Liver (tissue), 9 donors: ENCODE data around the gene CCDC136. TPM values are rescaled to one million over a fixed set of nuclear protein-coding genes. Genes with fewer than 3 reads are reported as not detected.

Source experiments
- DNase-seq: peaks from one replicate; pipeline ENCODE4 v3.0.0-alpha.2; 2017; ENCODE audit warnings: low spot score
- H3K27ac ChIP-seq, 2 donors: one replicate each; pipeline ENCODE4 v1.7.0; 2013; ENCODE audit warnings: inconsistent platforms in 2 of 2, low read length in 2 of 2, control low read depth in 1 of 2, low read depth in 1 of 2, mild to moderate bottlenecking in 1 of 2
- H3K27me3 ChIP-seq, 4 donors: one replicate each; pipeline versions ENCODE4 v1.6.1 to v1.7.0; 2013; ENCODE audit warnings: low read length in 3 of 4, inconsistent platforms in 1 of 4, mild to moderate bottlenecking in 1 of 4, moderate library complexity in 1 of 4; ENCODE audit not compliant: control insufficient read depth in 4 of 4, insufficient read depth in 4 of 4
- H3K36me3 ChIP-seq, 4 donors: one replicate each; pipeline versions ENCODE4 v1.6.1 to v1.7.0; 2013; ENCODE audit warnings: low read length in 3 of 4, mild to moderate bottlenecking in 3 of 4, low read depth in 1 of 4, moderate library complexity in 1 of 4; ENCODE audit not compliant: control insufficient read depth in 4 of 4, insufficient read depth in 3 of 4
- H3K4me1 ChIP-seq, 4 donors: one replicate each; pipeline versions ENCODE4 v1.6.1 to v1.7.0; 2013; ENCODE audit warnings: low read length in 3 of 4, mild to moderate bottlenecking in 3 of 4, moderate library complexity in 1 of 4; ENCODE audit not compliant: control insufficient read depth in 4 of 4, insufficient read depth in 4 of 4
- H3K4me3 ChIP-seq, 3 donors: one replicate each; pipeline versions ENCODE4 v1.6.1 to v1.7.0; 2013; ENCODE audit warnings: low read length in 3 of 3, control low read depth in 1 of 3, low read depth in 1 of 3, mild to moderate bottlenecking in 1 of 3
- H3K9ac ChIP-seq, 2 donors: one replicate each; pipeline ENCODE4 v1.7.0; 2013; ENCODE audit warnings: low read length in 2 of 2, mild to moderate bottlenecking in 2 of 2, moderate library complexity in 2 of 2, control low read depth in 1 of 2, low read depth in 1 of 2
- H3K9me3 ChIP-seq, 4 donors: one replicate each; pipeline versions ENCODE4 v1.6.1 to v1.7.0; 2013; ENCODE audit warnings: low read length in 3 of 4; ENCODE audit not compliant: control insufficient read depth in 4 of 4
- EGR1 ChIP-seq, 2 donors: IDR thresholded peaks; 2 replicates each; pipeline ENCODE4 v1.6.1; 2016 to 2018; ENCODE audit warnings: antibody characterized with exemption in 2 of 2, low read depth in 2 of 2
- FOXA1 ChIP-seq: IDR thresholded peaks from 2 replicates; pipeline ENCODE4 v1.6.1; 2016; ENCODE audit warnings: antibody characterized with exemption
- FOXA2 ChIP-seq: IDR thresholded peaks from 2 replicates; pipeline ENCODE4 v1.6.1; 2016; ENCODE audit warnings: antibody characterized with exemption
- GABPA ChIP-seq, 2 donors: IDR thresholded peaks in 1 of 2; conservative IDR thresholded peaks in 1 of 2; 2 replicates each; pipeline ENCODE4 v1.6.1; 2016; ENCODE audit warnings: antibody characterized with exemption in 2 of 2, mild to moderate bottlenecking in 1 of 2, moderate library complexity in 1 of 2
- HNF4A ChIP-seq, 2 donors: conservative IDR thresholded peaks; 2 replicates each; pipeline ENCODE4 v1.6.1; 2016; ENCODE audit warnings: antibody characterized with exemption in 2 of 2, mild to moderate bottlenecking in 2 of 2
- HNF4G ChIP-seq: IDR thresholded peaks from 2 replicates; pipeline ENCODE4 v1.6.1; 2016; ENCODE audit warnings: antibody characterized with exemption
- JUND ChIP-seq, 2 donors: IDR thresholded peaks; 2 replicates each; pipeline ENCODE4 v1.6.1; 2016; ENCODE audit warnings: antibody characterized with exemption in 2 of 2
- NR2F2 ChIP-seq: IDR thresholded peaks from 2 replicates; pipeline ENCODE4 v1.6.1; 2016; ENCODE audit warnings: antibody characterized with exemption
- RAD21 ChIP-seq, 2 donors: IDR thresholded peaks; 2 replicates each; pipeline ENCODE4 v1.6.1; 2016; ENCODE audit warnings: antibody characterized with exemption in 2 of 2, mild to moderate bottlenecking in 2 of 2
- RXRA ChIP-seq, 2 donors: IDR thresholded peaks; 2 replicates each; pipeline ENCODE4 v1.6.1; 2017 to 2018; ENCODE audit warnings: antibody characterized with exemption in 2 of 2, mild to moderate bottlenecking in 1 of 2
- SP1 ChIP-seq: IDR thresholded peaks from 2 replicates; pipeline ENCODE4 v1.6.1; 2018; ENCODE audit warnings: antibody characterized with exemption, mild to moderate bottlenecking
- TAF1 ChIP-seq: conservative IDR thresholded peaks from 2 replicates; pipeline ENCODE4 v1.6.1; 2016; ENCODE audit warnings: antibody characterized with exemption, mild to moderate bottlenecking
- YY1 ChIP-seq: IDR thresholded peaks from 2 replicates; pipeline ENCODE4 v1.6.1; 2016; ENCODE audit warnings: antibody characterized with exemption, mild to moderate bottlenecking
- WGBS: extraction: QIAGEN DNeasy Blood & Tissue Kit; methylation state at CpG from one replicate; pipeline ENCODE4 v1.1.7; 2013; 5-methylcytosine and 5-hydroxymethylcytosine counted together
- polyA plus RNA-seq, 2 donors: library from polyadenylated mRNA; stranded (reverse) in 1 of 2; unstranded in 1 of 2; fragments of 200-250 nt in 1 of 2; fragments of >200 nt in 1 of 2; fragmentation: Nextera tagmentation in 1 of 2; extraction: Ambion mirVana in 1 of 2; gene quantifications; one replicate each; pipeline versions ENCODE4 v1.2.1 to v1.2.3, GENCODE V29; 2013 to 2015
- total RNA-seq, 2 donors: library from RNA; depleted of rRNA; stranded (reverse); fragments of >200 nt; gene quantifications; one replicate each; pipeline ENCODE4 v1.2.3, GENCODE V29; 2014
- TF ChIP-seq, protein P1 (sequence below): fragments of 150-350 bp; IDR thresholded peaks from 2 replicates; pipeline ENCODE4 v1.5.1; 2017; ENCODE audit warnings: improper control_type of control experiment, low read depth, low read length; ENCODE audit not compliant: missing input control
- TF ChIP-seq, protein P2 (sequence below): IDR thresholded peaks from 2 replicates; pipeline ENCODE4 v1.6.1; 2016; ENCODE audit warnings: antibody characterized with exemption
- TF ChIP-seq, protein P3 (sequence below): IDR thresholded peaks from 2 replicates; pipeline ENCODE4 v1.6.1; 2016; ENCODE audit warnings: antibody characterized with exemption
- TF ChIP-seq, protein P4 (sequence below): IDR thresholded peaks from 2 replicates; pipeline ENCODE4 v1.6.1; 2016; ENCODE audit warnings: antibody characterized with exemption, mild to moderate bottlenecking
- TF ChIP-seq, protein P5 (sequence below): IDR thresholded peaks from 2 replicates; pipeline ENCODE4 v1.6.1; 2016; ENCODE audit warnings: antibody characterized with exemption
- donor health status: healthy.
- donor health status: healthy.
- donor health status: healthy.
- donor health status: healthy.
- donor health status: healthy.

The CCDC136 gene
- total and polyA plus RNA-seq, 4 donors, result 0.09 to 0.59 (median 0.22) TPM

DNA sequence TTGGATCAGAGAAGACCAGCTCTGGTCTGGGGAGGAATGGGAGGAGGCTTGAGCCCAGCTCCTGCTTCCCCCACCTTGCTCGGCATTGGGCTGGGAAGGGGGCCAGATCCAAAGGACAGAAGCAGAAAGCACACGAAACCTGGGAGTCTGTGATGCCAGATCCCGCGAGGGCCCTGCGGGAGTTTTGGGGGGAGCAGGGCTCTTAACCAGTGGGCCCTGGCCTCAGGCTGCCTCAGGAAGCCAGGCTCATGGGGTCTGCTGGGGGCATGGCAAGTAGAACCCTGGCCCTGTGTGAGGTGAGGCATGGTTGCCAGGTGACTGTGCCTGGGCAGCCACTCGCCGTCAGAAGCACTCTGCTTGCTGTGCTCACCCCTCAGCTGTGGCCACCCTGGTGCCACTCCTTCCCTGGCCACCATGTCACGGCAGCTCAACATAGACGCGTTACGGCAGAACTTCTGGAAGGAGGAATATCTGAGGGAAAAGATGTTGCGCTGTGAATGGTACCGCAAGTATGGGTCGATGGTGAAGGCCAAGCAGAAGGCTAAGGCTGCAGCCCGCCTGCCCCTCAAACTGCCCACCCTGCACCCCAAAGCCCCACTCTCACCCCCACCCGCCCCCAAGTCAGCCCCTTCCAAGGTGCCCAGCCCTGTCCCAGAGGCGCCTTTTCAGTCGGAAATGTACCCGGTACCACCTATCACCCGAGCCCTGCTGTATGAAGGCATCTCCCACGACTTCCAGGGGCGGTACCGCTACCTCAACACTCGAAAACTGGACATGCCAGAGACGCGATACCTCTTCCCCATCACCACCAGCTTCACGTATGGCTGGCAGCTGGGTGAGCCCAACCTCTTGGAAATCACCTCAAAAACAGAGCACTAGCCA lies 74.5 kb downstream of the CCDC136 start (continued):
- TF ChIP-seq, protein P1, sequence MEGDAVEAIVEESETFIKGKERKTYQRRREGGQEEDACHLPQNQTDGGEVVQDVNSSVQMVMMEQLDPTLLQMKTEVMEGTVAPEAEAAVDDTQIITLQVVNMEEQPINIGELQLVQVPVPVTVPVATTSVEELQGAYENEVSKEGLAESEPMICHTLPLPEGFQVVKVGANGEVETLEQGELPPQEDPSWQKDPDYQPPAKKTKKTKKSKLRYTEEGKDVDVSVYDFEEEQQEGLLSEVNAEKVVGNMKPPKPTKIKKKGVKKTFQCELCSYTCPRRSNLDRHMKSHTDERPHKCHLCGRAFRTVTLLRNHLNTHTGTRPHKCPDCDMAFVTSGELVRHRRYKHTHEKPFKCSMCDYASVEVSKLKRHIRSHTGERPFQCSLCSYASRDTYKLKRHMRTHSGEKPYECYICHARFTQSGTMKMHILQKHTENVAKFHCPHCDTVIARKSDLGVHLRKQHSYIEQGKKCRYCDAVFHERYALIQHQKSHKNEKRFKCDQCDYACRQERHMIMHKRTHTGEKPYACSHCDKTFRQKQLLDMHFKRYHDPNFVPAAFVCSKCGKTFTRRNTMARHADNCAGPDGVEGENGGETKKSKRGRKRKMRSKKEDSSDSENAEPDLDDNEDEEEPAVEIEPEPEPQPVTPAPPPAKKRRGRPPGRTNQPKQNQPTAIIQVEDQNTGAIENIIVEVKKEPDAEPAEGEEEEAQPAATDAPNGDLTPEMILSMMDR, result no peak
- no peak for TF ChIP-seq HNF4G
- TF ChIP-seq FOXA1, result no peak

DNA sequence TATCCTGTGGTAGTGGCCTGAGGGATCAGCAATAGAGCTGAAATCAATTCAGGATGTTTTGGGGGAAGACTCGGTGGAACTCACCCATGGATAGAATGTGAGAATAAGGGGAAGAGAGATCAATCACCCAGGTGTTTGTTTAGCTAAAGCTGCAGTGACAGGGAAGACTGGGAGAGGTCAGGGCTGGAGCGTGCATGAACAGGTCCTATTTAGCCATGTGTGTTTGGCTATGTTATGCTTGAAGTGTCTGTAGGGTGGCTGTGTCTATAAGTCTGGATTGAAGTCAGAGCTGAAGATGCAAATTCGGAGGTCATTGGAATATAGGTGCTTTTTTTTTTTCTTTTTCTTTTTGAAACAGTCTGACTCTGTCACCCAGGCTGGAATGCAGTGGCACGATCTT lies 75.5 kb downstream of the CCDC136 start:
- Histone ChIP-seq H3K36me3 (peaks cover 0 to 9% (median under 1%) of the 10 kb centered on the region in 4 donors), H3K9me3 (no peaks in the 10 kb centered on the region), H3K4me3 (no peak overlapping the region), H3K4me1 (peaks cover 16 to 27% (median 21%) of the 10 kb centered on the region in 4 donors), H3K27ac (no peak overlapping the region), H3K27me3 (no peaks in the 10 kb centered on the region), H3K9ac (no peak overlapping the region)
- 90% methylated on average over 4 of the region's 4 CpGs for WGBS
- no peak for DNase-seq
- TF ChIP-seq YY1, result no peak
- TF ChIP-seq RXRA (IDR thresholded peaks at IDR 0.05), result no peak
- TF ChIP-seq, protein P2, sequence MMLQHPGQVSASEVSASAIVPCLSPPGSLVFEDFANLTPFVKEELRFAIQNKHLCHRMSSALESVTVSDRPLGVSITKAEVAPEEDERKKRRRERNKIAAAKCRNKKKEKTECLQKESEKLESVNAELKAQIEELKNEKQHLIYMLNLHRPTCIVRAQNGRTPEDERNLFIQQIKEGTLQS, result no peak
- TF ChIP-seq, protein P3, sequence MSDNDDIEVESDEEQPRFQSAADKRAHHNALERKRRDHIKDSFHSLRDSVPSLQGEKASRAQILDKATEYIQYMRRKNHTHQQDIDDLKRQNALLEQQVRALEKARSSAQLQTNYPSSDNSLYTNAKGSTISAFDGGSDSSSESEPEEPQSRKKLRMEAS, result no peak
- no peak for TF ChIP-seq JUND (IDR thresholded peaks at IDR 0.05)
- TF ChIP-seq, protein P1, result no peak
- TF ChIP-seq HNF4G, result no peak
- TF ChIP-seq FOXA2, result no peak
- TF ChIP-seq FOXA1, result no peak
- no peak for TF ChIP-seq GABPA (IDR thresholded peaks at IDR 0.05 in 1 of 2, conservative IDR thresholded peaks at IDR 0.05 in 1 of 2)
- TF ChIP-seq RAD21 (IDR thresholded peaks at IDR 0.05), result no peak
- TF ChIP-seq HNF4A (conservative IDR thresholded peaks at IDR 0.05), result no peak
- TF ChIP-seq TAF1, result no peak
- TF ChIP-seq, protein P4, sequence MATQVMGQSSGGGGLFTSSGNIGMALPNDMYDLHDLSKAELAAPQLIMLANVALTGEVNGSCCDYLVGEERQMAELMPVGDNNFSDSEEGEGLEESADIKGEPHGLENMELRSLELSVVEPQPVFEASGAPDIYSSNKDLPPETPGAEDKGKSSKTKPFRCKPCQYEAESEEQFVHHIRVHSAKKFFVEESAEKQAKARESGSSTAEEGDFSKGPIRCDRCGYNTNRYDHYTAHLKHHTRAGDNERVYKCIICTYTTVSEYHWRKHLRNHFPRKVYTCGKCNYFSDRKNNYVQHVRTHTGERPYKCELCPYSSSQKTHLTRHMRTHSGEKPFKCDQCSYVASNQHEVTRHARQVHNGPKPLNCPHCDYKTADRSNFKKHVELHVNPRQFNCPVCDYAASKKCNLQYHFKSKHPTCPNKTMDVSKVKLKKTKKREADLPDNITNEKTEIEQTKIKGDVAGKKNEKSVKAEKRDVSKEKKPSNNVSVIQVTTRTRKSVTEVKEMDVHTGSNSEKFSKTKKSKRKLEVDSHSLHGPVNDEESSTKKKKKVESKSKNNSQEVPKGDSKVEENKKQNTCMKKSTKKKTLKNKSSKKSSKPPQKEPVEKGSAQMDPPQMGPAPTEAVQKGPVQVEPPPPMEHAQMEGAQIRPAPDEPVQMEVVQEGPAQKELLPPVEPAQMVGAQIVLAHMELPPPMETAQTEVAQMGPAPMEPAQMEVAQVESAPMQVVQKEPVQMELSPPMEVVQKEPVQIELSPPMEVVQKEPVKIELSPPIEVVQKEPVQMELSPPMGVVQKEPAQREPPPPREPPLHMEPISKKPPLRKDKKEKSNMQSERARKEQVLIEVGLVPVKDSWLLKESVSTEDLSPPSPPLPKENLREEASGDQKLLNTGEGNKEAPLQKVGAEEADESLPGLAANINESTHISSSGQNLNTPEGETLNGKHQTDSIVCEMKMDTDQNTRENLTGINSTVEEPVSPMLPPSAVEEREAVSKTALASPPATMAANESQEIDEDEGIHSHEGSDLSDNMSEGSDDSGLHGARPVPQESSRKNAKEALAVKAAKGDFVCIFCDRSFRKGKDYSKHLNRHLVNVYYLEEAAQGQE, result no peak
- TF ChIP-seq SP1, result no peak
- no peak for TF ChIP-seq NR2F2
- TF ChIP-seq, protein P5, sequence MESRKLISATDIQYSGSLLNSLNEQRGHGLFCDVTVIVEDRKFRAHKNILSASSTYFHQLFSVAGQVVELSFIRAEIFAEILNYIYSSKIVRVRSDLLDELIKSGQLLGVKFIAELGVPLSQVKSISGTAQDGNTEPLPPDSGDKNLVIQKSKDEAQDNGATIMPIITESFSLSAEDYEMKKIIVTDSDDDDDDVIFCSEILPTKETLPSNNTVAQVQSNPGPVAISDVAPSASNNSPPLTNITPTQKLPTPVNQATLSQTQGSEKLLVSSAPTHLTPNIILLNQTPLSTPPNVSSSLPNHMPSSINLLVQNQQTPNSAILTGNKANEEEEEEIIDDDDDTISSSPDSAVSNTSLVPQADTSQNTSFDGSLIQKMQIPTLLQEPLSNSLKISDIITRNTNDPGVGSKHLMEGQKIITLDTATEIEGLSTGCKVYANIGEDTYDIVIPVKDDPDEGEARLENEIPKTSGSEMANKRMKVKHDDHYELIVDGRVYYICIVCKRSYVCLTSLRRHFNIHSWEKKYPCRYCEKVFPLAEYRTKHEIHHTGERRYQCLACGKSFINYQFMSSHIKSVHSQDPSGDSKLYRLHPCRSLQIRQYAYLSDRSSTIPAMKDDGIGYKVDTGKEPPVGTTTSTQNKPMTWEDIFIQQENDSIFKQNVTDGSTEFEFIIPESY, result no peak
- TF ChIP-seq EGR1 (IDR thresholded peaks at IDR 0.05; ENCODE audit: low read depth in 2 of 2), result no peak
